H1 (cell line): ENCODE results near the gene DMAC2.

Experiments used
- JUN ChIP-seq: IDR thresholded peaks from 2 replicates; pipeline ENCODE4 v1.6.1; 2011; ENCODE audit warnings: low read depth, mild to moderate bottlenecking, improper control_type of control experiment, low read length
- TAF1 ChIP-seq: IDR thresholded peaks from 2 replicates; pipeline ENCODE4 v1.6.1; 2011; ENCODE audit warnings: mild to moderate bottlenecking, low read depth, low read length
- TBP ChIP-seq: IDR thresholded peaks from 2 replicates; pipeline ENCODE4 v1.6.1; 2011; ENCODE audit warnings: low read depth, low read length, improper control_type of control experiment
- TF ChIP-seq, protein P1 (sequence below), 3 experiments: IDR thresholded peaks; 1 replicate in 2 of 3; 2 replicates in 1 of 3; pipeline versions ENCODE4 v1.5.1 to v1.6.1; 2011; ENCODE audit warnings: low read length in 3 of 3, mild to moderate bottlenecking in 3 of 3, inconsistent platforms in 2 of 3, low read depth in 1 of 3, moderate library complexity in 1 of 3; ENCODE audit not compliant: insufficient read depth in 1 of 3; ENCODE audit errors: control extremely low read depth in 1 of 3

DNA sequence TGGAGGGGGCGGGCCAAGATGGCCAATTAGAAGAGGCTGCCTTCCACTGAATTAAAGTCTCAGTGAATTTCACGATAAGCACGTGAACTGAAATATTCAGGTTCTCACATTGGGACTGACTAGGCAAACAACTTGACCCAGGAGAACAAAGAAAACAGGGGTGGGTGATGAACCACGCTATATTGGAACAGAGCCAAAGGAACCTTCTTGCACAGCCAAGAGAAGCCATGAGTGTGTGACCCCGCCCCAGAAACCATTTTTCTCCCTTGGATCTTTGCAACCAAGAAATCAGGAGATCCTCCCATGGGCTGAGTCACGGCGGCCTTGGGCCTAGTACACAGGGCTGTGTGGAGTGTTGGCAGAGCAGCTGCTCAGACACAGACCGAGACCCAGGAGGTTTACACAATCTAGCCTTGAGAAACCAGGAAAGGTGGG, 40.1 kb upstream of the DMAC2 start:
- TF ChIP-seq, protein P1, sequence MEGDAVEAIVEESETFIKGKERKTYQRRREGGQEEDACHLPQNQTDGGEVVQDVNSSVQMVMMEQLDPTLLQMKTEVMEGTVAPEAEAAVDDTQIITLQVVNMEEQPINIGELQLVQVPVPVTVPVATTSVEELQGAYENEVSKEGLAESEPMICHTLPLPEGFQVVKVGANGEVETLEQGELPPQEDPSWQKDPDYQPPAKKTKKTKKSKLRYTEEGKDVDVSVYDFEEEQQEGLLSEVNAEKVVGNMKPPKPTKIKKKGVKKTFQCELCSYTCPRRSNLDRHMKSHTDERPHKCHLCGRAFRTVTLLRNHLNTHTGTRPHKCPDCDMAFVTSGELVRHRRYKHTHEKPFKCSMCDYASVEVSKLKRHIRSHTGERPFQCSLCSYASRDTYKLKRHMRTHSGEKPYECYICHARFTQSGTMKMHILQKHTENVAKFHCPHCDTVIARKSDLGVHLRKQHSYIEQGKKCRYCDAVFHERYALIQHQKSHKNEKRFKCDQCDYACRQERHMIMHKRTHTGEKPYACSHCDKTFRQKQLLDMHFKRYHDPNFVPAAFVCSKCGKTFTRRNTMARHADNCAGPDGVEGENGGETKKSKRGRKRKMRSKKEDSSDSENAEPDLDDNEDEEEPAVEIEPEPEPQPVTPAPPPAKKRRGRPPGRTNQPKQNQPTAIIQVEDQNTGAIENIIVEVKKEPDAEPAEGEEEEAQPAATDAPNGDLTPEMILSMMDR (IDR thresholded peaks at IDR 0.05; ENCODE audit: control extremely low read depth in 1 of 3, insufficient read depth in 1 of 3, low read depth in 1 of 3, low read length in 3 of 3): no peak
- TF ChIP-seq TAF1 (no peak), TBP (no peak), JUN (no peak)
